ENCODE measurements around the gene MT1X.

DNA sequence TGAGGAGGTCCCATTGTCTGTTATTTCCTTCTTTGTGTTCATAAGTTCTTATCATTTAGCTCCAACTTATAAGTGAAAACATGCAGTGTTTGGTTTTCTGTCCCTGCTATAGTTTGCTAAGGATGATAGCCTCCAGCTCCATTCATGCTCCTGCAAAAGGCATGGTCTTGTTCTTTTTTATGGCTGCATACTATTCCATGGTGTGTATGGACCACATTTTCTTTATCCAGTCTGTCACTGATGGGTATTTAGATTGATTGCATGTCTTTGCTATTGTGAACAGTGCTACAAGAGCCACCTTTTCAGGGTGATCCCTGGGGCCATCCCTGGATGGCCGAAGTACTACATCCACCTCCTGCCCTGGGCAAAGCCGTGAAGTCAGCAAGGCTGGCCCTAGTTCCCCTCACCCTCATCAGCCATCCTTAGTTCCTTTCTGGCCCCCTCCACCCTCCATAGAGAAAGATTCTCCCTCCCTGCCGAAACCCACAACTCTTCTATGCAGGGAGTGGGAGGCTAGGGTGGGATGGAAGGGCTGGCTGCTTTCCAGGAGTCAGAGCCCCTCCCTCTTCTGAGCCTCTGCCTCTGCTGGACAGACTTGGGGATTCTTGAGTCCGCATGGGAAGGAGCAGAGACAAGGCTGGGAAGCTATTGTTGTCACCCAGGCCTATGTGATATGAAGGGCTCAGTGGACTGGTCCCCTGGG, 8.3 kb downstream of the MT1X start:
- TF ChIP-seq CTCF (IDR thresholded peaks at IDR 0.05) (no peak), POLR2AphosphoS5 (IDR thresholded peaks at IDR 0.05; ENCODE audit: insufficient read depth in 1 of 2, low read depth in 1 of 2) (no peak), POLR2A (IDR thresholded peaks at IDR 0.05) (no peak)
